ENCODE data around the gene ADAMTS6.
"Not testable (repeated sequence)": the region's sequence is repeated elsewhere in the genome, so short reads cannot be mapped to it uniquely, and the experiment has no call there.

The ADAMTS6 gene

DNA sequence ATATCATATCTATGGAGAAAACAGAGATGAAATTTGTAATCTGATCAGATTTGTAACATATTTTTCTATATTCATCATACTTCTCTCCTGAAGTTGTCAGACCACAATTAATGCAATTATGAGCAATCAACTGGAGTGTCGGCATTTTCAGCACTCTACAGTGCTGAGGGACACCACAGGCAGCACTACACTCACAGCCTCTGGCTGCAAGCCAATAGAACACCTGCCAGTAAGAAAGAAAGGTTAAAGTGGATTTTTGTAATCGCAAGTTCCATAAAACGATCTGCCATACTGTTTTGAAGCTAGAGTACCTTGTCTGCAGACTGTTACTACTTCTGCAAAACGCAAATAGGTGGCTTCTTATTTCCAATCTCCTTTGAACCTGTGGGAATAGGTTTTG, 147.6 kb downstream of the ADAMTS6 start:
- no peak overlapping the region for H3K4me3 ChIP-seq (ENCODE audit: low read depth, low read length)
- no peak overlapping the region for H3K27ac ChIP-seq
- no peak for DNase-seq

DNA sequence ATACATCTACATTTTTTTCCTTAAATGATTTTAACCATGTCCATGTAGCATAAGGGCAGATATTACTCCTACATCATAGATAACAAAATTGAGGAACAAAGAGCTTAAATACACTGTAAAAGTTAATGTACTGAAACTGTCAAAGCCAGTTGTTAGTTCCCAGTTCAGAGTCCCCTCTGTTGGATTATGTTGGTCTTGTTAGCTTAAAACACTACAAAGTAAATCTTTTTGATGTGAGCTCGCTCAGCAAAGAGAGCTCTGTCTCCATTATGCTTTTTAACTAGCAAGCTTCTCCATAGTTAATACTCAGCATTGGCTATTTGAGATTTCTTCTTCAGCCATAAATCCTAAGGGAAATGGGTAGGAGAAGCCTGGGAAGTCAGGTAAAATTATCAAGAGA, 149.1 kb downstream of the ADAMTS6 start:
- Histone ChIP-seq H3K36me3 (no peaks in the 10 kb centered on the region), H3K4me3 (ENCODE audit: low read depth, low read length) (no peak overlapping the region), H3K27ac (no peak overlapping the region), H3K27me3 (ENCODE audit: insufficient read depth, low read depth, severe bottlenecking) (no peaks in the 10 kb centered on the region), H3K9me3 (ENCODE audit: severe bottlenecking) (no peaks in the 10 kb centered on the region)
- DNase-seq, result no peak
- no peak for TF ChIP-seq CTCF (IDR thresholded peaks at IDR 0.05; ENCODE audit: low read depth, low read length)

More for the DNA sequence above, 147.6 kb downstream of the ADAMTS6 start:
- TF ChIP-seq CTCF (IDR thresholded peaks at IDR 0.05; ENCODE audit: low read depth, low read length), result no peak
- no peaks in the 10 kb centered on the region for H3K9me3 ChIP-seq (ENCODE audit: severe bottlenecking)
- no peaks in the 10 kb centered on the region for H3K27me3 ChIP-seq (ENCODE audit: insufficient read depth, low read depth, severe bottlenecking)
- H3K36me3 ChIP-seq, result no peaks in the 10 kb centered on the region

DNA sequence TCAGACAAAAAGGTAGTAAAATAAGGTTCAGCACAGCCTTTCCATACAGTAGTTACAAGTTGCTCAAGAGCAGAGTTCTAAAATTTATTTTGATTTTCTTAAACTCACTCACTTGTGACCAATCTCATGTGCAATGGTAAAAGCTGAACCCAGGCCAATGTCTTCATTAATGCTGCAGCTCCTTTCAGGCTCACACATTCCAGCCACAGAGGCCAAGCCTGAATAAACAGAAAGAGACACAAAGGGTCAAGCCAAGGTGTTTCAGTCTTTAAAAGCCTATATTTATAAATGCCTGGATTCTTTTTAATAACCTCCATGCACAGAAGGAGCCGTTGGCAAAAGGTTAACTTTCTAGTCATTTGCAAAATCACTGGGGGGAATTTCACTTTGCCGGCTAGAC, 152.5 kb downstream of the ADAMTS6 start:
- Histone ChIP-seq H3K4me3 (ENCODE audit: low read depth, low read length) (no peak overlapping the region), H3K27me3 (ENCODE audit: insufficient read depth, low read depth, severe bottlenecking) (no peaks in the 10 kb centered on the region), H3K9me3 (ENCODE audit: severe bottlenecking) (no peaks in the 10 kb centered on the region), H3K27ac (no peak overlapping the region), H3K36me3 (no peaks in the 10 kb centered on the region)
- no peak for DNase-seq
- no peak for TF ChIP-seq CTCF (IDR thresholded peaks at IDR 0.05; ENCODE audit: low read depth, low read length)

- no peak for DNase-seq
- TF ChIP-seq CTCF (IDR thresholded peaks at IDR 0.05; ENCODE audit: low read depth, low read length), result no peak
- H3K36me3 ChIP-seq, result no peaks in the 10 kb centered on the region
- no peaks in the 10 kb centered on the region for H3K27me3 ChIP-seq (ENCODE audit: insufficient read depth, low read depth, severe bottlenecking)
- no peak overlapping the region for H3K4me3 ChIP-seq (ENCODE audit: low read depth, low read length)
- no peaks in the 10 kb centered on the region for H3K9me3 ChIP-seq (ENCODE audit: severe bottlenecking)
- H3K27ac ChIP-seq, result no peak overlapping the region
These were observed 154.1 kb downstream of the ADAMTS6 start for GRCh38 chr5:65327582-65327981.

GRCh38 chr5:65326922-65327321, 154.8 kb downstream of the ADAMTS6 start:
- TF ChIP-seq CTCF (IDR thresholded peaks at IDR 0.05; ENCODE audit: low read depth, low read length), result no peak
- DNase-seq, result no peak

GRCh38 chr5:65324226-65324625, 157.5 kb downstream of the ADAMTS6 start:
- H3K27ac ChIP-seq, result no peak overlapping the region
- no peak for TF ChIP-seq CTCF (IDR thresholded peaks at IDR 0.05; ENCODE audit: low read depth, low read length)
- no peaks in the 10 kb centered on the region for H3K36me3 ChIP-seq
- no peaks in the 10 kb centered on the region for H3K27me3 ChIP-seq (ENCODE audit: insufficient read depth, low read depth, severe bottlenecking)
- H3K9me3 ChIP-seq (ENCODE audit: severe bottlenecking), result no peaks in the 10 kb centered on the region
- no peak overlapping the region for H3K4me3 ChIP-seq (ENCODE audit: low read depth, low read length)
- DNase-seq, result no peak

More at GRCh38 chr5:65326922-65327321, 154.8 kb downstream of the ADAMTS6 start:
- Histone ChIP-seq H3K27me3 (ENCODE audit: insufficient read depth, low read depth, severe bottlenecking) (no peaks in the 10 kb centered on the region), H3K9me3 (ENCODE audit: severe bottlenecking) (no peaks in the 10 kb centered on the region), H3K4me3 (ENCODE audit: low read depth, low read length) (no peak overlapping the region), H3K36me3 (no peaks in the 10 kb centered on the region), H3K27ac (no peak overlapping the region)

GRCh38 chr5:65320704-65321103, 161.0 kb downstream of the ADAMTS6 start:
- H3K27ac ChIP-seq; H3K36me3 ChIP-seq; H3K27me3 ChIP-seq (ENCODE audit: insufficient read depth, low read depth, severe bottlenecking); DNase-seq; H3K4me3 ChIP-seq (ENCODE audit: low read depth, low read length); H3K9me3 ChIP-seq (ENCODE audit: severe bottlenecking): not testable (repeated sequence)
